HepG2 (cell line): ENCODE measurements around the gene RBM27. TPM values are rescaled to one million over a fixed set of nuclear protein-coding genes. Genes with fewer than 3 reads are reported as not detected.

Experiments used
- ARID4A ChIP-seq: sonication (generic); formaldehyde crosslinking; IDR thresholded peaks from 2 replicates; pipeline ENCODE4 v1.5.0; 2020; ENCODE audit warnings: mild to moderate bottlenecking, missing genetic modification reagents, borderline replicate concordance
- DPF2 ChIP-seq: sonication (generic); formaldehyde crosslinking; IDR thresholded peaks from 2 replicates; pipeline ENCODE4 v1.4.0; 2020; ENCODE audit warnings: mild to moderate bottlenecking, low read depth, missing genetic modification reagents, borderline replicate concordance
- GLMP ChIP-seq: sonication (generic); formaldehyde crosslinking; IDR thresholded peaks from 2 replicates; pipeline ENCODE4 v1.9.0; 2021; ENCODE audit warnings: missing genetic modification reagents, mild to moderate bottlenecking, borderline replicate concordance
- JUN ChIP-seq: sonication (generic); formaldehyde crosslinking; IDR thresholded peaks from 2 replicates; pipeline ENCODE4 v1.4.0; 2020; ENCODE audit warnings: mild to moderate bottlenecking, missing genetic modification reagents
- KDM5B ChIP-seq: sonication (generic); formaldehyde crosslinking; IDR thresholded peaks from 2 replicates; pipeline ENCODE4 v1.4.0; 2020; ENCODE audit warnings: missing genetic modification reagents, mild to moderate bottlenecking, borderline replicate concordance
- KLF11 ChIP-seq: IDR thresholded peaks from 2 replicates; pipeline ENCODE4 v1.6.1; 2016; ENCODE audit warnings: missing compliant biosample characterization
- MATR3 ChIP-seq: sonication (generic); formaldehyde crosslinking; IDR thresholded peaks from 2 replicates; pipeline ENCODE4 v1.4.0; 2020; ENCODE audit warnings: missing genetic modification reagents
- MTF1 ChIP-seq: sonication (generic); formaldehyde crosslinking; IDR thresholded peaks from 2 replicates; pipeline ENCODE4 v1.5.0; 2020; ENCODE audit warnings: missing genetic modification reagents
- RAD51 ChIP-seq: fragments of 450-650 bp; IDR thresholded peaks from 2 replicates; pipeline ENCODE4 v1.6.1; 2016; ENCODE audit warnings: borderline replicate concordance
- RNF2 ChIP-seq: fragments of 450-650 bp; conservative IDR thresholded peaks from 2 replicates; pipeline ENCODE4 v1.6.1; 2016; ENCODE audit warnings: low read depth
- TBP ChIP-seq: sonication (generic); formaldehyde crosslinking; IDR thresholded peaks from 2 replicates; pipeline ENCODE4 v1.5.0; 2020; ENCODE audit warnings: missing genetic modification reagents
- ZFP41 ChIP-seq: sonication (generic); formaldehyde crosslinking; IDR thresholded peaks from 2 replicates; pipeline ENCODE4 v1.4.0; 2020; ENCODE audit warnings: mild to moderate bottlenecking, missing genetic modification reagents, borderline replicate concordance
- ZHX2 ChIP-seq, 2 experiments: sonication (generic) in 1 of 2; formaldehyde crosslinking in 1 of 2; IDR thresholded peaks; 2 replicates each; pipeline versions ENCODE4 v1.6.1 to v1.9.0; 2014 to 2022; ENCODE audit warnings: antibody characterized with exemption in 1 of 2, borderline replicate concordance in 1 of 2, inconsistent platforms in 1 of 2, low read depth in 1 of 2, missing genetic modification reagents in 1 of 2
- ZNF24 ChIP-seq: fragments of 450-650 bp; IDR thresholded peaks from 2 replicates; pipeline ENCODE4 v1.6.1; 2017; ENCODE audit warnings: antibody characterized with exemption, mild to moderate bottlenecking
- ZNF614 ChIP-seq: IDR thresholded peaks from 2 replicates; pipeline ENCODE4 v1.6.1; 2018; ENCODE audit warnings: missing biosample characterization, missing genetic modification reagents, inconsistent platforms, borderline replicate concordance
- polyA plus RNA-seq, 8 experiments: library from polyadenylated mRNA; depleted of rRNA in 3 of 8; stranded (reverse) in 7 of 8; unstranded in 1 of 8; fragments of >200 nt; fragmentation: Illumina TruSeq in 4 of 8; extraction: Trizol in 4 of 8; gene quantifications; 2 replicates each; pipeline versions ENCODE4 v1.2.1 to v1.2.3, GENCODE V29; 2011 to 2016; ENCODE audit warnings: low read depth in 4 of 8, missing spikeins in 1 of 8, mixed read lengths in 1 of 8; ENCODE audit not compliant: insufficient read depth in 1 of 8
- total RNA-seq, 5 experiments: library from RNA; depleted of rRNA; stranded (reverse); fragments of >200 nt; fragmentation: Illumina TruSeq; extraction: Trizol; gene quantifications; 2 replicates each; pipeline ENCODE4 v1.2.3, GENCODE V29; 2016; ENCODE audit warnings: low read depth in 1 of 5
- TF ChIP-seq, protein P1 (sequence below): sonication (generic); formaldehyde crosslinking; IDR thresholded peaks from 2 replicates; pipeline ENCODE4 v1.8.1; 2023; ENCODE audit warnings: missing genetic modification reagents, inconsistent platforms, borderline replicate concordance

The RBM27 gene
- total and polyA plus RNA-seq, 2 of the 13 experiments (the other 11 are each of a cell fraction or from before 2014, with no cell fraction given): 12.9 to 23.4 TPM

DNA sequence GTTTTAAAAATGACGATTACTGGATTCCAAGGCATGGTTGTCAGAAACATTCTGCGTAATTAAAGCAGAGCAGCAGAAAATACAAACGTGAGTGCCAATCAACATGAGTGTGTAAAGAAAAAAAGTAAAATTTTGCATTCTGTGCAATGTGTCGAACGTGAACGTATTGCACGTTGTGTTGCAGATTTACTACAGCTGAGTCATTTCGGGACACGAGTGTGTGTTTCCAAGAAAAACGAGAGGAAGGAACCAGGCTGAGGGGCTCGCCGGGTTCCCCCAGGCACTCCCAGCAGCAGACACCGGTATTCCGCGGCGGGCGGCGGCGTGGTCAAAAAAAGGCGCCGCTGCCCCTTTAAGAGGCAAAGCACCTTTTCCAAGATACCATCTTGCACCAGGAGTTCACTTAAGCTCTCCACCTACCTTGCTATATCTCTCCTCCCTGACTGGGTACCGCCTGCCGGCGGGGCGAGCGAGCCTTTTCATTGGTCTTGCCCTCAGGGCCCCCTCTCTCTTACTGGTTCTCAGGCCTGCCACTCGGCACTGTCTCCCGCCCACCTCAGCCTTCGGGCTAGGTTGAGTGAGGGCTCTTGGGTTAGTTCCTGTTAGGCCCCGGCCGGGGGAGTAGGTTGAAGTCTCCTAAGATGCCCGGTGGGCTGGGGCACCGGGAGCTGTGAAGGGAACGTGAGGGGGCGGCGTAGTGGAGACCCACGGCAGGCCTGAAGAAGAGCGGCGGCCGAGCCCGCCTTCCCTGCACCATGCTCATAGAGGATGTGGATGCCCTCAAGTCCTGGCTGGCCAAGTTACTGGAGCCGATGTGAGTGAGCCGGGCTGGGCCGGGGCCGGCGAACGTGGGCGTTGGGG lies at the start of gene RBM27 (continued):
- TF ChIP-seq DPF2 (CRISPR knock-in tag): no peak
- no peak for TF ChIP-seq ZFP41
- no peak for TF ChIP-seq MATR3 (CRISPR knock-in tag)
- peak; percentile 34; the same call in 1 of the 2 replicates for TF ChIP-seq ZHX2 (IDR thresholded peaks at IDR 0.05; ENCODE audit: low read depth)
- TF ChIP-seq ZHX2 (CRISPR knock-in tag; IDR thresholded peaks at IDR 0.05; ENCODE audit: borderline replicate concordance): no peak
- TF ChIP-seq MTF1 (CRISPR knock-in tag): no peak
- TF ChIP-seq KDM5B (CRISPR knock-in tag): peak; percentile 69; the same call in 1 of the 2 replicates
- TF ChIP-seq RAD51: no peak
- TF ChIP-seq JUN (CRISPR knock-in tag): no peak
- TF ChIP-seq ZNF614 (CRISPR knock-in tag): peak; percentile 52; the same call in 1 of the 2 replicates
- 0 out of 2 replicates have a peak, but pooled peaks have one; percentile 23 for TF ChIP-seq ZNF24
- no peak for TF ChIP-seq TBP (CRISPR knock-in tag)
- no peak for TF ChIP-seq GLMP
- TF ChIP-seq KLF11 (CRISPR knock-in tag): no peak
- TF ChIP-seq, protein P1, sequence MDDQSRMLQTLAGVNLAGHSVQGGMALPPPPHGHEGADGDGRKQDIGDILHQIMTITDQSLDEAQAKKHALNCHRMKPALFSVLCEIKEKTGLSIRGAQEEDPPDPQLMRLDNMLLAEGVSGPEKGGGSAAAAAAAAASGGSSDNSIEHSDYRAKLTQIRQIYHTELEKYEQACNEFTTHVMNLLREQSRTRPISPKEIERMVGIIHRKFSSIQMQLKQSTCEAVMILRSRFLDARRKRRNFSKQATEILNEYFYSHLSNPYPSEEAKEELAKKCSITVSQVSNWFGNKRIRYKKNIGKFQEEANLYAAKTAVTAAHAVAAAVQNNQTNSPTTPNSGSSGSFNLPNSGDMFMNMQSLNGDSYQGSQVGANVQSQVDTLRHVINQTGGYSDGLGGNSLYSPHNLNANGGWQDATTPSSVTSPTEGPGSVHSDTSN: no peak
- no peak for TF ChIP-seq RNF2
- TF ChIP-seq ARID4A (CRISPR knock-in tag): peak; percentile 82
